Stomach smooth muscle (tissue), 2 donors: ENCODE data around the gene DHX16.

ENCODE experiments used
- H3K27ac ChIP-seq: one replicate; pipeline ENCODE4 v1.7.0; 2013; ENCODE audit warnings: mild to moderate bottlenecking, low read length, inconsistent platforms
- H3K27me3 ChIP-seq, 2 donors: one replicate each; pipeline ENCODE4 v1.7.0; 2013; ENCODE audit warnings: low read length in 2 of 2; ENCODE audit not compliant: insufficient read depth in 2 of 2, control insufficient read depth in 1 of 2
- H3K36me3 ChIP-seq, 2 donors: one replicate each; pipeline ENCODE4 v1.7.0; 2013; ENCODE audit warnings: low read length in 2 of 2; ENCODE audit not compliant: control insufficient read depth in 2 of 2, insufficient read depth in 2 of 2
- H3K4me1 ChIP-seq: one replicate; pipeline ENCODE4 v1.7.0; 2013; ENCODE audit warnings: low read length; ENCODE audit not compliant: control insufficient read depth, insufficient read depth
- H3K4me3 ChIP-seq, 2 donors: one replicate each; pipeline ENCODE4 v1.7.0; 2013; ENCODE audit warnings: low read length in 2 of 2
- H3K9ac ChIP-seq, 2 donors: one replicate each; pipeline ENCODE4 v1.7.0; 2013; ENCODE audit warnings: low read length in 2 of 2, mild to moderate bottlenecking in 1 of 2
- H3K9me3 ChIP-seq, 2 donors: one replicate each; pipeline ENCODE4 v1.7.0; 2013; ENCODE audit warnings: low read length in 2 of 2; ENCODE audit not compliant: control insufficient read depth in 2 of 2
- donor health status: healthy.
- donor health status: Pancreatic carcinoma.

Gene DHX16

GRCh38 chr6:30685157-30686008, 12.6 kb upstream of the DHX16 start:
- H3K36me3 ChIP-seq, result peaks cover 0 to 2% of the 10 kb centered on the region in 2 donors
- H3K27me3 ChIP-seq, result no peaks in the 10 kb centered on the region
- H3K4me3 ChIP-seq, result peak overlapping the region; percentile 94 to 96
- no peaks in the 10 kb centered on the region for H3K9me3 ChIP-seq
- H3K27ac ChIP-seq, result peak overlapping the region; percentile 98
- H3K4me1 ChIP-seq, result peaks cover 81% of the 10 kb centered on the region
- peak overlapping the region; percentile 94 to 97 for H3K9ac ChIP-seq

DNA sequence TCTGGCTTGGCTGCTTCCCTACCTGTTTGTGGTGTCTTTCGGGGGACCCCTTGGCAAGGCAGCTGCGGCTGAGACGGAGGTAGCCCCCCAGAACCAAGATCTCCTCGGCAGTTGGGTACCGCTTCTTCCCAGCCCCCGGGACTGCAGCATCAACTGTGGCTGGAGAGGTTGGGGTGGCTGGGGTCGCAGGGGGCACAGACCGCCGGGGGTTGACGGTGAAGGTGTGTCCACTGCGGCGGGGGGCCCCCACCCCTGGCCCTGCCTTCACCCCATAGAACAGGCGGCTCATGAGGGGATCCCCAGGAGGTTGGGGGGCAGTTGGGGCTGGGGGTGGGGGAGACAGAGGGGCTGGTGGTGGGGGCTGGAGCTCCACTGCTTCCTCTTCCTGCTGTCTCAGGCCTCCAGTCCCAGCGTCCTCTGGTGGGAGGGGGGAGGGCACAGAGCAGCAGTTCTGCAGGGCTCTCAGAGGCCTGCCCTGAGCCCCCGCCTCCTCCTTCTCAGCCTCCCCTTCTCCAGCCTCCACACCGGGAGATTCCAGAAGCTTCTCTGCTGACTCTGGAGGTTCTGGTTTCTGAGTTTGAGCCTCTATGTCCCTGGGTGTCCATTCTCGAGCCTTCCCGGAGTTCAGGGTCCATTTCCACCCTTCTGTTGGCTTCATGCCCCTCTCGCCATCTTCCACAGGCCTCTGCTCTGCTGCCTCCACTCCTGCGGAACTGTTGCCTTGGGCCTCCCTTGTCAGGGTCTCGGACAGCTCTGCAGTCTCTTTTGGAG, 11.8 kb upstream of the DHX16 start:
- Histone ChIP-seq H3K4me3 (peak overlapping the region; percentile 94 to 96), H3K27ac (peak overlapping the region; percentile 98), H3K9me3 (no peaks in the 10 kb centered on the region), H3K9ac (peak overlapping the region; percentile 94 to 97), H3K36me3 (peaks cover 3 to 6% of the 10 kb centered on the region in 2 donors), H3K27me3 (no peaks in the 10 kb centered on the region), H3K4me1 (peaks cover 81% of the 10 kb centered on the region)

GRCh38 chr6:30683980-30684338, 11.2 kb upstream of the DHX16 start:
- H3K4me1 ChIP-seq, result peaks cover 81% of the 10 kb centered on the region
- H3K27ac ChIP-seq, result peak overlapping the region; percentile 98
- H3K27me3 ChIP-seq, result no peaks in the 10 kb centered on the region
- no peaks in the 10 kb centered on the region for H3K9me3 ChIP-seq
- H3K9ac ChIP-seq, result peak overlapping the region; percentile 84 to 97
- peaks cover 3 to 6% of the 10 kb centered on the region in 2 donors for H3K36me3 ChIP-seq
- H3K4me3 ChIP-seq, result peak overlapping the region; percentile 78 to 96

- H3K4me3 ChIP-seq, result peak overlapping the region; percentile 78 to 96
- peaks cover 5 to 9% of the 10 kb centered on the region in 2 donors for H3K36me3 ChIP-seq
- peak overlapping the region; percentile 98 for H3K27ac ChIP-seq
- peaks cover 79% of the 10 kb centered on the region for H3K4me1 ChIP-seq
- H3K9me3 ChIP-seq, result no peaks in the 10 kb centered on the region
- peak overlapping the region; percentile 94 to 97 for H3K9ac ChIP-seq
- no peaks in the 10 kb centered on the region for H3K27me3 ChIP-seq
These were observed 10.6 kb upstream of the DHX16 start for GRCh38 chr6:30683183-30683979.

GRCh38 chr6:30682143-30683117, 9.6 kb upstream of the DHX16 start:
- peak overlapping the region; percentile 78 to 96 for H3K4me3 ChIP-seq
- H3K27ac ChIP-seq, result peak overlapping the region; percentile 98
- no peaks in the 10 kb centered on the region for H3K9me3 ChIP-seq
- peak overlapping the region; percentile 94 to 97 for H3K9ac ChIP-seq
- H3K36me3 ChIP-seq, result peaks cover 8 to 16% of the 10 kb centered on the region in 2 donors
- peaks cover 71% of the 10 kb centered on the region for H3K4me1 ChIP-seq
- no peaks in the 10 kb centered on the region for H3K27me3 ChIP-seq

- peak overlapping the region; percentile 78 to 96 for H3K4me3 ChIP-seq
- H3K27me3 ChIP-seq, result no peaks in the 10 kb centered on the region
- H3K36me3 ChIP-seq, result peaks cover 13 to 23% of the 10 kb centered on the region in 2 donors
- H3K9ac ChIP-seq, result peak overlapping the region; percentile 94 to 97
- H3K9me3 ChIP-seq, result no peaks in the 10 kb centered on the region
- H3K27ac ChIP-seq, result peak overlapping the region; percentile 98
- H3K4me1 ChIP-seq, result peaks cover 71% of the 10 kb centered on the region
These were observed 8.9 kb upstream of the DHX16 start for GRCh38 chr6:30681766-30682142.

DNA sequence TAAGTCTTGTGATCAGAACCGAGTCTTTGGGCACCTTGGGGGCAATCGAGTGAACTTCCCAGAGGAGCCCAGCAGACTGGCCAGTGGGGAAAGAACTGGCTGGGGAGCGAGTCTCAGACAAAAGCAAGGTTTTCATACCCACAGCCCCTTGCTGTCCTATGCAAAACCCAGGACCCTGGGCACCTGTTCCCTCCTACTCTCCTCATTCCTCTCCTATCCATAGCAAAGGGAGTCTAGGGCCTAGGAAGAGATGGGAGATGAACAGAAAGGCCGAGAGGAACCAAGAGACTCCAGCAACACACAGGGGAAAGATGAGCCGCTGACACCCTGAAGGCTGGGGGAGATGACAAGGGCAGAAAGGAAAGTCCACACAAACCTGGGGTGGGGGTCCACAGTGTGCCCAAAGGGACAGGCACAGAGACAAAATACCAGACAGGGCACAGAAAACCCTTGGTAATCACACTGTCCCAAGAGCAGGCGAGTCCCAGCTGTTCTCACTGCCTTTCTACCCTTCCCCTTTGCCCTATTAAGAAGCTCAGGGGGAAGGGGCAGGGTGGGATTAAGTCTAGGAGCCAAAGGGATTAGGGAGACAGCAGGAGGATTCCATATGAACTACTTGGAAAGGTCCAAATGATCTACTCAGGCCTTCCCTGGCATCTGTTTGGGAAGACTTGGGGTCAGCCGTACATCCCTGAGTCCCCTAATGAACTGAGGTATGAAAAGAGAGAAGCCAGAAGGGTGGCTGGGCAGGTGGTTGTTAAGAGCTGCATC, 7.1 kb upstream of the DHX16 start:
- peak overlapping the region; percentile 98 for H3K27ac ChIP-seq
- peak overlapping the region; percentile 1 to 96 for H3K4me3 ChIP-seq
- H3K4me1 ChIP-seq, result peaks cover 57% of the 10 kb centered on the region
- H3K36me3 ChIP-seq, result peaks cover 24 to 34% of the 10 kb centered on the region in 2 donors
- H3K9ac ChIP-seq, result peak overlapping the region; percentile 8 to 64
- no peaks in the 10 kb centered on the region for H3K27me3 ChIP-seq
- no peaks in the 10 kb centered on the region for H3K9me3 ChIP-seq

- no peaks in the 10 kb centered on the region for H3K9me3 ChIP-seq
- peak overlapping the region; percentile 98 for H3K27ac ChIP-seq
- peaks cover 24 to 34% of the 10 kb centered on the region in 2 donors for H3K36me3 ChIP-seq
- H3K27me3 ChIP-seq, result no peaks in the 10 kb centered on the region
- peak overlapping the region in 1 of 2 donors; percentile 96 for H3K4me3 ChIP-seq
- peaks cover 50% of the 10 kb centered on the region for H3K4me1 ChIP-seq
- H3K9ac ChIP-seq, result peak overlapping the region in 1 of 2 donors; percentile 64
These were observed 6.3 kb upstream of the DHX16 start for GRCh38 chr6:30678964-30679726.
